Natural killer cell (primary cell): ENCODE measurements around the gene NOL3. TPM values are rescaled to one million over a fixed set of nuclear protein-coding genes. Genes with fewer than 3 reads are reported as not detected.
A peak's percentile ranks its signal among the peaks of the same experiment; 100 is the strongest.
"Not testable (repeated sequence)": the region's sequence is repeated elsewhere in the genome, so short reads cannot be mapped to it uniquely, and the experiment has no call there.

Source experiments
- ATAC-seq, 3 donors: fragments of 150-1000 bp in 2 of 3; fragments of 200-7000 bp in 1 of 3; cut with Tn5 transposase; 1 replicate in 1 of 3; 2 replicates in 2 of 3; pipeline ENCODE4 v1.10.0; 2021; ENCODE audit warnings: mild to moderate bottlenecking in 2 of 3, moderate library complexity in 2 of 3
- DNase-seq, 2 donors: peaks; one replicate each; pipeline versions ENCODE4 v3.0.0 to v3.0.0-alpha.2; 2013 to 2021; ENCODE audit warnings: mixed read lengths in 1 of 2
- H3K27ac ChIP-seq: one replicate; pipeline ENCODE4 v1.5.1; 2013; ENCODE audit warnings: mild to moderate bottlenecking, low read length
- H3K27me3 ChIP-seq: one replicate; pipeline ENCODE4 v1.6.1; 2013; ENCODE audit warnings: low read length; ENCODE audit not compliant: control insufficient read depth, insufficient read depth
- H3K36me3 ChIP-seq: one replicate; pipeline ENCODE4 v1.6.1; 2013; ENCODE audit warnings: low read length; ENCODE audit not compliant: control insufficient read depth, insufficient read depth
- H3K4me1 ChIP-seq: one replicate; pipeline ENCODE4 v1.6.1; 2013; ENCODE audit warnings: low read length; ENCODE audit not compliant: control insufficient read depth, insufficient read depth
- H3K4me3 ChIP-seq: one replicate; pipeline ENCODE4 v1.5.1; 2013; ENCODE audit warnings: low read length
- H3K9me3 ChIP-seq: one replicate; pipeline ENCODE4 v1.6.1; 2013; ENCODE audit warnings: low read length; ENCODE audit not compliant: control insufficient read depth, insufficient read depth
- H3K27ac Mint-ChIP-seq, 2 donors: one replicate each; pipeline ENCODE4 v1.8.0; 2022; ENCODE audit warnings: mild to moderate bottlenecking in 2 of 2, mixed read lengths in 2 of 2, moderate library complexity in 1 of 2
- H3K27me3 Mint-ChIP-seq, 2 donors: one replicate each; pipeline ENCODE4 v1.8.0; 2022; ENCODE audit warnings: low read depth in 2 of 2, mixed read lengths in 2 of 2
- H3K36me3 Mint-ChIP-seq: one replicate; pipeline ENCODE4 v1.8.0; 2022; ENCODE audit warnings: mixed read lengths
- H3K4me1 Mint-ChIP-seq, 2 donors: one replicate each; pipeline ENCODE4 v1.8.0; 2022; ENCODE audit warnings: mixed read lengths in 2 of 2
- H3K4me3 Mint-ChIP-seq: one replicate; pipeline ENCODE4 v1.8.0; 2022; ENCODE audit warnings: mild to moderate bottlenecking, moderate library complexity, mixed read lengths
- H3K9me3 Mint-ChIP-seq, 2 donors: one replicate each; pipeline ENCODE4 v1.8.0; 2022; ENCODE audit warnings: mixed read lengths in 2 of 2
- WGBS: methylation state at CpG from one replicate; pipeline ENCODE4 v1.1.7; 2013; ENCODE audit warnings: missing lambda C conversion rate; ENCODE audit not compliant: insufficient coverage; 5-methylcytosine and 5-hydroxymethylcytosine counted together
- intact Hi-C: fragments of 100-400 bp; cut with micrococcal nuclease; formaldehyde crosslinking; loops from one replicate; pipeline ENCODE4 v1.14.2; 2022
- total RNA-seq, 4 donors: library from RNA; stranded (reverse); fragments of 120-200 nt in 1 of 4; gene quantifications; one replicate each; pipeline versions ENCODE4 v1.2.3 to v1.2.4, GENCODE V29; 2013 to 2022
- TF ChIP-seq, protein P1 (sequence below): fragments of 200-600 bp; IDR thresholded peaks from one replicate; pipeline ENCODE4 v1.8.0; 2022; ENCODE audit warnings: antibody characterized with exemption

NOL3 gene
- total RNA-seq = 1 to 10 TPM in 2 of 3 donors, under 1 TPM in 1; 0.88 to 1.3 (median 1.3) TPM
- total RNA-seq (2013) = 0.63 TPM

DNA sequence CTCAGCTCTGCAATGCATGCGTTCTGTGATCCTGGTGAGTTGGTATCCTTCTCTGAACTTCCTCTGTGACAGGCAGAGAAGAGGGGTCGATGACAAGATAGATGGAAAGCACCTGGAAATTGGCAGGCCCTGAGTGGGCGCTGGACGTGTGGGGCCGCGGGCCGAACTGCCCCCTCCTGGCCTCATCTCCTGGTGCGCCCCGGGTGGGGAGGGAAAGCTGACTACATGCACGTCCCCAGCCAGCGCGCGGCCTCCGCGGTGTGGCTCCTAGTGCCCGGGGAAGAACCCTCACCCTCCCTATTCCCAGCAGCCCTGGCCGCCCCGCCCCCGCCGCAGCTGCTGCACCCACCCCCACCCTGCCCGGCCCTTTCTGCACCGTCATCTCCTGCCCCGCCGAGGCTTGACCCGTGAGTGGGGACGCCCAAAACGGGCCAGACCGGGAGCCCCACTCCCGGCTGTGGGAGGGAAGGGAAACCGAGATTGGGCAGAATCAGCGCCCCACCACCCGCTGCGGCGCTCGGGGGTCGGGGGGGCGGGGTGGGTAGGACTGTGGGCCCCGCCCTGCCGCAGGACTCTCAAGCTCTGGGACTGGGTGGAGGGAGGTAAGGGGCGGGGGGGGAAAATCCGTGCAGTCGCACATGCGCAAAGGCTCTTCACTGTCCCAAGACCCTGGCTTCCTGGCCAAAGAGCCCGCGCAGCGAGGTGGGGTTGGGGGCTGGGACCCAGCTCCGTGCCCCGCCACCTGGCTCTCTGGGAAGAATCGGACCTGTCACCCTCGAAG is at the start of gene NOL3:
Gene NOL3, plus strand, starts transcription at position 371 of the 781 bp plus-strand sequence.
- Mint-ChIP-seq H3K9me3 (no peaks in the 10 kb centered on the region), H3K27ac (no peak within 1 kb of the TSS), H3K4me1 (peaks cover 31 to 52% of the 10 kb centered on the region in 2 donors), H3K4me3 (peak within 1 kb of the TSS; percentile 69), H3K36me3 (no peaks in the 10 kb centered on the region), H3K27me3 (peaks cover 34 to 48% of the 10 kb centered on the region in 2 donors)
- no peak within 1 kb of the TSS for H3K4me3 ChIP-seq
- WGBS = 3% methylated on average over 38 of the region's 50 CpGs
- ATAC-seq (no peak), DNase-seq (peak in 1 of 2 donors; percentile 42)
- no peaks in the 10 kb centered on the region for H3K9me3 ChIP-seq
- H3K36me3 ChIP-seq = no peaks in the 10 kb centered on the region
- intact Hi-C loops = no loop called here
- H3K27ac ChIP-seq = no peak within 1 kb of the TSS
- H3K4me1 ChIP-seq = peaks cover 46% of the 10 kb centered on the region
- H3K27me3 ChIP-seq = peaks cover 53% of the 10 kb centered on the region
- TF ChIP-seq, protein P1, sequence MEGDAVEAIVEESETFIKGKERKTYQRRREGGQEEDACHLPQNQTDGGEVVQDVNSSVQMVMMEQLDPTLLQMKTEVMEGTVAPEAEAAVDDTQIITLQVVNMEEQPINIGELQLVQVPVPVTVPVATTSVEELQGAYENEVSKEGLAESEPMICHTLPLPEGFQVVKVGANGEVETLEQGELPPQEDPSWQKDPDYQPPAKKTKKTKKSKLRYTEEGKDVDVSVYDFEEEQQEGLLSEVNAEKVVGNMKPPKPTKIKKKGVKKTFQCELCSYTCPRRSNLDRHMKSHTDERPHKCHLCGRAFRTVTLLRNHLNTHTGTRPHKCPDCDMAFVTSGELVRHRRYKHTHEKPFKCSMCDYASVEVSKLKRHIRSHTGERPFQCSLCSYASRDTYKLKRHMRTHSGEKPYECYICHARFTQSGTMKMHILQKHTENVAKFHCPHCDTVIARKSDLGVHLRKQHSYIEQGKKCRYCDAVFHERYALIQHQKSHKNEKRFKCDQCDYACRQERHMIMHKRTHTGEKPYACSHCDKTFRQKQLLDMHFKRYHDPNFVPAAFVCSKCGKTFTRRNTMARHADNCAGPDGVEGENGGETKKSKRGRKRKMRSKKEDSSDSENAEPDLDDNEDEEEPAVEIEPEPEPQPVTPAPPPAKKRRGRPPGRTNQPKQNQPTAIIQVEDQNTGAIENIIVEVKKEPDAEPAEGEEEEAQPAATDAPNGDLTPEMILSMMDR = no peak

DNA sequence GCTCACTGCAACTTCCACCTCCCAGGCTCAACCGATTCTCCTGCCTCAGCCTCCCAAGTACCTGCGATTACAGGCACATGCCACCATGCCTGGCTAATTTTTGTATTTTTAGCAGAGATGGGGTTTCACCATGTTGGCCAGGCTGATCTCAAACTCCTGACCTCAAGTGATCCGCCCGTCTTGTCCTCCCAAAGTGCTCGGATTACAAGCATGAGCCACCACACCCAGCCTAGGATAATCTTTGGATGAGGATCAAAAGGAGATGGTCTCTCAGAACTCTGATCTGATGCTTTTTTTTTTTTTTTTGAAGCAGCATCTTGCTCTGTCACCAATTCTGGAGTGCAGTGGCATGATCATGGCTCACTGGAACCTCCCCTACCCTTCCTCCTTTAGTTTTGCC is 47.5 kb upstream of the NOL3 start:
- intact Hi-C loops, H3K27ac Mint-ChIP-seq, ATAC-seq, H3K27ac ChIP-seq, H3K36me3 Mint-ChIP-seq, H3K9me3 ChIP-seq, H3K4me1 Mint-ChIP-seq, H3K4me3 ChIP-seq, H3K4me1 ChIP-seq, H3K27me3 Mint-ChIP-seq, H3K9me3 Mint-ChIP-seq, H3K27me3 ChIP-seq, H3K4me3 Mint-ChIP-seq, DNase-seq: not testable (repeated sequence)
- 100% methylated on average over 5 of the region's 5 CpGs for WGBS
- peaks cover 43% of the 10 kb centered on the region for H3K36me3 ChIP-seq

- Mint-ChIP-seq H3K4me3 (no peak overlapping the region), H3K27ac (no peak overlapping the region), H3K9me3 (no peaks in the 10 kb centered on the region), H3K27me3 (no peaks in the 10 kb centered on the region), H3K36me3 (peaks cover 6% of the 10 kb centered on the region), H3K4me1 (peaks cover 0 to 4% of the 10 kb centered on the region in 2 donors)
- peaks cover 43% of the 10 kb centered on the region for H3K36me3 ChIP-seq
- H3K27ac ChIP-seq = no peak overlapping the region
- TF ChIP-seq, protein P1 = no peak
- H3K9me3 ChIP-seq = no peaks in the 10 kb centered on the region
- ATAC-seq = no peak
- no peaks in the 10 kb centered on the region for H3K4me1 ChIP-seq
- no peaks in the 10 kb centered on the region for H3K27me3 ChIP-seq
- no peak overlapping the region for H3K4me3 ChIP-seq
- intact Hi-C loops = no loop called here
- no peak for DNase-seq
Measured at GRCh38 chr16:67128417-67128816, 41.9 kb upstream of the NOL3 start.

DNA sequence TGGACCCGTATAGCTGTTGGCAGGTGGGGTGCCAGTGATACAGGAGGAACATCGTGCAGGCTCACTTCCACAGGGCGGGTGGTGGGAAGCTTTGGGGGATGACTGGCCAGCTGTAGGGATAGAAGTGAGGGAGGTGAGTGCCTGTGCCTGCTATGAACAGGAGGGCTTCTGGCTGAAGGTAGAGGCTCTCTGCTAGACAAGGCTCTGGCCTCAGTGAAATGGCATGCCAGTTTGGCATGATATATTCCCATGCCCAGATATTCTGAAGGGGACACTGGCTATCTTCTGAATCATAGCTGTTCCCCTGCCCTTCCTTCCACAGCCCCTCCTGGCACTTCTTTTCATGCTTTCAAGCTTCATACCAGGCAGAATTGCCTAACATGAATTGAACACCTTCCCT is 41.5 kb upstream of the NOL3 start:
- Histone ChIP-seq H3K4me3 (no peak overlapping the region), H3K36me3 (peaks cover 41% of the 10 kb centered on the region), H3K9me3 (no peaks in the 10 kb centered on the region), H3K27me3 (no peaks in the 10 kb centered on the region), H3K27ac (no peak overlapping the region), H3K4me1 (no peaks in the 10 kb centered on the region)
- Mint-ChIP-seq H3K9me3 (no peaks in the 10 kb centered on the region), H3K4me1 (peaks cover 0 to 4% of the 10 kb centered on the region in 2 donors), H3K27me3 (no peaks in the 10 kb centered on the region), H3K27ac (no peak overlapping the region), H3K4me3 (no peak overlapping the region), H3K36me3 (peaks cover under 1% of the 10 kb centered on the region)
- 95% methylated on average over 3 of the region's 3 CpGs for WGBS
- intact Hi-C loops = no loop called here
- ATAC-seq = no peak
- TF ChIP-seq, protein P1 = no peak
- DNase-seq = no peak
